Effector memory CD8-positive, alpha-beta T cell (primary cell): ENCODE measurements around the gene KRTAP10-9.
A peak's percentile ranks its signal among the peaks of the same experiment; 100 is the strongest.
"Not testable (repeated sequence)": the region's sequence is repeated elsewhere in the genome, so short reads cannot be mapped to it uniquely, and the experiment has no call there.

ENCODE experiments used
- ATAC-seq: fragments of 150-1000 bp; cut with Tn5 transposase; replicated peaks from 2 replicates; pipeline ENCODE4 v1.10.0; 2021; ENCODE audit warnings: mild to moderate bottlenecking, moderate library complexity
- DNase-seq, 3 experiments: peaks; one replicate each; pipeline ENCODE4 v3.0.0; 2021
- H3K27ac Mint-ChIP-seq, 2 donors: one replicate each; pipeline ENCODE4 v1.8.0; 2022; ENCODE audit warnings: mild to moderate bottlenecking in 2 of 2, mixed read lengths in 2 of 2, moderate library complexity in 2 of 2
- H3K27me3 Mint-ChIP-seq, 2 donors: one replicate each; pipeline ENCODE4 v1.8.0; 2022; ENCODE audit warnings: mixed read lengths in 2 of 2
- H3K36me3 Mint-ChIP-seq: one replicate; pipeline ENCODE4 v1.8.0; 2022; ENCODE audit warnings: mild to moderate bottlenecking, moderate library complexity, mixed read lengths; ENCODE audit not compliant: insufficient read depth
- H3K4me1 Mint-ChIP-seq, 2 donors: one replicate each; pipeline ENCODE4 v1.8.0; 2022; ENCODE audit warnings: low read depth in 2 of 2, mixed read lengths in 2 of 2
- H3K4me3 Mint-ChIP-seq, 2 donors: one replicate each; pipeline ENCODE4 v1.8.0; 2022; ENCODE audit warnings: mild to moderate bottlenecking in 2 of 2, mixed read lengths in 2 of 2, moderate library complexity in 2 of 2
- H3K9me3 Mint-ChIP-seq, 2 donors: one replicate each; pipeline ENCODE4 v1.8.0; 2022; ENCODE audit warnings: mixed read lengths in 2 of 2

The KRTAP10-9 gene

GRCh38 chr21:44657635-44658540 is 31.0 kb downstream of the KRTAP10-9 start, which contains the start of gene KRTAP12-3:
TSS of gene KRTAP12-3 (plus strand) at chr21:44657932. CDS start at chr21:44657980, 48 bp downstream.
- ATAC-seq, result peak; percentile 67
- Mint-ChIP-seq H3K27me3 (no peaks in the 10 kb centered on the region), H3K27ac (peak within 1 kb of the TSS; percentile 95 to 96), H3K9me3 (peaks cover 6 to 8% of the 10 kb centered on the region in 2 donors), H3K4me3 (peak within 1 kb of the TSS; percentile 70 to 74), H3K4me1 (peaks cover 57 to 62% of the 10 kb centered on the region in 2 donors), H3K36me3 (peaks cover 27% of the 10 kb centered on the region)
- peak; percentile 63 to 68 (median 63) for DNase-seq

DNA sequence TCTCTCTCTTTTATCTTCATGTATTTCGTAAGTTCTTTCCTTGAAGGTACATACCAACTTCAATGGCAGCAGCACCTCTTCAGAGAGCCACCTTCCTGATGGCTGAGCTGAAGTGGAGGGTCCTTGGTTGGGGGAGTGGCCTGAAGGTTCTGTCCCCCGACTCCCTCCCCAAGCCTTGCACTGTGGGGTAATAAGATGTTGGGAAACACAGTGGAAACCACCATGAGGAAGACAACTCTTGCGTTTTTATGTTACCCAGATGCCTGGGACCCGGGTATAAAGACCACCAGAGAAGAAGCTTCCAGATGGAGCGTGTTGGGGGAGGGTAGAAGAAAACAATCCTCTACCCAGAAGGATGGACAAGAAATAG is 31.6 kb downstream of the KRTAP10-9 start:
- H3K36me3 Mint-ChIP-seq, result peaks cover 27% of the 10 kb centered on the region
- peak overlapping the region; percentile 95 to 96 for H3K27ac Mint-ChIP-seq
- peaks cover 56 to 58% of the 10 kb centered on the region in 2 donors for H3K4me1 Mint-ChIP-seq
- H3K4me3 Mint-ChIP-seq, result peak overlapping the region; percentile 70 to 74
- no peaks in the 10 kb centered on the region for H3K27me3 Mint-ChIP-seq
- peaks cover 6 to 8% of the 10 kb centered on the region in 2 donors for H3K9me3 Mint-ChIP-seq
- ATAC-seq (no peak), DNase-seq (no peak)

GRCh38 chr21:44658913-44659595 is 32.2 kb downstream of the KRTAP10-9 start:
- no peaks in the 10 kb centered on the region for H3K27me3 Mint-ChIP-seq
- peak overlapping the region; percentile 70 to 74 for H3K4me3 Mint-ChIP-seq
- ATAC-seq (peak; percentile 3), DNase-seq (peak in 2 of 3 experiments; percentile 16 to 22)
- H3K36me3 Mint-ChIP-seq, result peaks cover 25% of the 10 kb centered on the region
- peak overlapping the region; percentile 95 to 96 for H3K27ac Mint-ChIP-seq
- peaks cover 6 to 8% of the 10 kb centered on the region in 2 donors for H3K9me3 Mint-ChIP-seq
- peaks cover 51 to 53% of the 10 kb centered on the region in 2 donors for H3K4me1 Mint-ChIP-seq

DNA sequence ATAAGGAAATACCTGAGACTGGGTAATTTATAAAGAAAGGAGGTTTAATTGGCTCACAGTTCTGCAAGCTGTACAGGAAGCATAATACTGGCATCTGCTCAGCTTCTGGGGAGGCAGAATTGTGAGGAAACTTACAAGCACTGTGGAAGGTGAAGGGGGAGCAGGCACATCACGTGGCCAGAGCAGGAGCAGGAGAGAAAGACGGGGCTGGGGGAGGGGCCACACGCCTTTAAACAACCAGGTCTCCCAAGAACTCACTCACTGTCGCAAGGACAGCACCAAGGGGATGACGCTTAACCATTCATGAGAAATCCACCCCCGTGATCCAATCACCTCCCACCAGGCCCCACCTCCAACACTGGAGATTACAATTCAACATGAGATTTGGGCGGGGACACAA is 34.7 kb downstream of the KRTAP10-9 start:
- Mint-ChIP-seq H3K27me3 (peaks cover 0 to 10% of the 10 kb centered on the region in 2 donors), H3K36me3 (peaks cover 18% of the 10 kb centered on the region), H3K4me1 (peaks cover 40% of the 10 kb centered on the region in 2 donors)
- H3K27ac Mint-ChIP-seq, DNase-seq, H3K4me3 Mint-ChIP-seq, ATAC-seq, H3K9me3 Mint-ChIP-seq: not testable (repeated sequence)

DNA sequence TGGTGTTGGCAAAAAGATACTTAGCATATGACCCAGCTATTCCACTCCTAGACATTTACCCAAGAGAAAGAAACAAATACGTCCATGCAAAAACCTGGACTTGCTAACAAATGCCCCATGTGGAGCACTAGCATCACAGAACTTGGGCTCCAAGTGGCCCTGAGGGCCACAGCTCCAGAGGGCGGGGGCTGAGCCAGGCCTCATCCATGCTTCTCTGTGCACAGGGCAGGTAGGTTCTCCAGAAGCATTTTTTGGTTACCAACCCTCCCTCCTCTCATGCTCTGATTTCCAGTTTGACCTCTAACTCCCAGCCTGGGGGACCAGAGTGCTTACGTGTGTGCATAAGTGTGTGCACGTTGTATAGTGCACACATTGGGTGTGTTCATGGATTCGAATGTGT is 37.8 kb downstream of the KRTAP10-9 start:
- no peak for ATAC-seq
- H3K9me3 Mint-ChIP-seq, result peaks cover 0 to 3% of the 10 kb centered on the region in 2 donors
- no peak overlapping the region for H3K27ac Mint-ChIP-seq

DNA sequence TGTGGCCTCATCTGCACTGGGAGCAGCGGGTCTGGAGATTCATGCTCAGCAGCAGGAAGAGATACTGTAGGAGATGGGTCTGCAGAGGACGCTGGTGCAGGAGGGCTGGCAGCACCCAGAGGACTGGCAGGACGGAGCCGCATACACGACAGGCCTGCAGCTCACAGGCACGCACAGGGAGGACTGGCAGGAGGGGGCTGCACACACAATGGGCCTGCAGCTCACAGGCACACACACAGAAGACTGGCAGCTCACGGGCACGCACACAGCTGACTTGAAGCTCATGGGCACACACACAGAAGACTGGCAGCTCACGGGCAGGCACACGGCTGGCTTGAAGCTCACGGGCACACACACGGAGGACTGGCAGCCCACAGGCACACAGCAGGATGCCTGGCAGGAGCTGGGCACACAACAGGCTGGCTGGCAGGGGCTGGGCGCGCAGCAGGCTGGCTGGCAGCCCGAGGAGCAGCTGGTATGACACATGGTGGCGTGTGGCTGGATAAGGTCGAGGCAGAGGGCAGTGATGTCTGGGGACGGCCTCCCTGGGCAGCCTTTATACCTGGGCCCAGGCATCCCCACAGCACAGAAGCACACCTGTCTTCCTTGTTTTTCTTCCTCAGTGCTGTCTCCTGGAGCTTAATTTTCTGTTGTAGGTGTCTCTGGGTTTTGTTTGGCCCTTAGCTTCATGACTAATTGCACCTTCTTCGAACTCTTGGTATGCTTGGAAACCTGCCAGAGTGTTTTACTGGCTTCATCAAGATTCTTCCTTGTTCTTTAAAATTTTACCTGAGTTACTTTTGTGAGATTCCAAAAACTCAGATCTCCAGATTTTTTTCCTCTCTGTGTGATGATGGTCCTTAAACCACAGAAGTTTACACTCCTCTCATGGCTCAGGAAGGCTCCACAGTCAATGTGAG is 39.8 kb downstream of the KRTAP10-9 start, which contains the start of gene KRTAP12-2:
Gene KRTAP12-2, minus strand, starts transcription at position 527 of the 920 bp plus-strand sequence. Its CDS starts 41 bp downstream, at position 486.
- DNase-seq (no peak), ATAC-seq (no peak)
- Mint-ChIP-seq H3K9me3 (peaks cover 0 to 3% of the 10 kb centered on the region in 2 donors), H3K27me3 (peaks cover 0 to 19% of the 10 kb centered on the region in 2 donors), H3K36me3 (no peaks in the 10 kb centered on the region), H3K4me3 (no peak within 1 kb of the TSS), H3K27ac (peak within 1 kb of the TSS in 1 of 2 donors; percentile 26), H3K4me1 (peaks cover 3 to 16% of the 10 kb centered on the region in 2 donors)

More for the DNA sequence above, 37.8 kb downstream of the KRTAP10-9 start:
- no peaks in the 10 kb centered on the region for H3K36me3 Mint-ChIP-seq
- no peak overlapping the region for H3K4me3 Mint-ChIP-seq
- no peak for DNase-seq
- H3K27me3 Mint-ChIP-seq, result peaks cover 0 to 19% of the 10 kb centered on the region in 2 donors
- H3K4me1 Mint-ChIP-seq, result peaks cover 9 to 18% of the 10 kb centered on the region in 2 donors

DNA sequence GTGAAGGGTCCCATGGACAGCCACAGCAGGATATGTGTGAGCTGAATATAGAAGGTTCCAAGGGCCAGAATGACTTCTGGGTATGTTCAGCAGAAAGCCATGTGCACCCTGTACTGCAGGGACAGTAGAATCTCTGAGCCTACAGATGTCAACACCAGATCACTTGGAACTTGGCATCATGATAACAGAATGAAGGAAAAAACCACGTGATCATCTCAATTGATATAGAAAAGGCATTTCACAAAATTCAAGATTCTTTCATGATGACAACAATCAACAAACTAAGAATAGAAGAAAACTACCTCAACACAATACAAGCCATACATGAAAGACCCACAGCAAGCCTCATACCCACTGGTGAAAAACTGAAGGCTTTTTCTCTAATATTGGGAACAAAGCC is 40.7 kb downstream of the KRTAP10-9 start:
- no peaks in the 10 kb centered on the region for H3K9me3 Mint-ChIP-seq
- peaks cover 0 to 19% of the 10 kb centered on the region in 2 donors for H3K27me3 Mint-ChIP-seq
- no peak overlapping the region for H3K27ac Mint-ChIP-seq
- peaks cover 3 to 16% of the 10 kb centered on the region in 2 donors for H3K4me1 Mint-ChIP-seq
- DNase-seq, result no peak
- H3K36me3 Mint-ChIP-seq, result no peaks in the 10 kb centered on the region
- no peak overlapping the region for H3K4me3 Mint-ChIP-seq
- ATAC-seq, result no peak

DNA sequence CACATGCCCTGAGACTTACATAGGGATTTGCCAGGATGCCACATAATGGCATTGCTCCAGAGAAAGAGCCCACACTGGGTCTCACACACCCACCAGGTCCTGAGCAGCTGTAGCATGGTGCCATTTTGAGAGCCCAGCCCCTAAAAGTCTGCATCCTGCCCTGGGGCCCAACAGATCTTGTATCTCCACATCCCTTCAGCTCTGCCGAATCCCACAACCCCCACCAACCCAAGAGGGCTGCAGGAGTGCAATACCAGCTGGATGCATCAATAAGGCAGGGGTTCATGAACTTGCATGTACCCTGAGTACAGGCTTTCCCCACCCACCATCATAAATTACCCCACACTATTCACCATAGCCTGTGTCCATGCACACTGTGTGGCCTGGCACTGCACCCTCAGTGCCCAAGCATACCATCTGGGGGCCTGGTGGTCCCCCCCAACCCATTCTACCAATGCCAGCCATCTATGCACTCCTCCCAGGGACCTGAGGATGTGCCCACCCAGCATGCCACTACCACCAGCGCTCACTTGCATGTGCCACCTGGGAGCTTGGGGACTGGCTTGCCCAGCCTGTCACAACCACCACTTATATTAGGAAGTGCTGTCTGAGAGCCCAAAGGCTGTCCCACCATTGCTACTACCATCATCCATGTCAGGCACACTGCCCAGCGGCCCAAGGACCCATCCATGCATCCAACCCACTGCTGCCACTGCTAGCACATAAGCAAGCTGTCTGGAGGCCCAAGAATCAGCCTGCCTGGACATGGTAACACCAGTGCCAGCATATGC is 43.9 kb downstream of the KRTAP10-9 start:
- DNase-seq, result no peak
- H3K27ac Mint-ChIP-seq, result no peak overlapping the region
- H3K4me3 Mint-ChIP-seq, result no peak overlapping the region
- peaks cover 2 to 16% of the 10 kb centered on the region in 2 donors for H3K4me1 Mint-ChIP-seq
- no peak for ATAC-seq
- H3K27me3 Mint-ChIP-seq, result peaks cover 0 to 16% of the 10 kb centered on the region in 2 donors
- H3K36me3 Mint-ChIP-seq, result peaks cover 4% of the 10 kb centered on the region
- H3K9me3 Mint-ChIP-seq, result peaks cover 0 to 6% of the 10 kb centered on the region in 2 donors

GRCh38 chr21:44671911-44672310 is 45.0 kb downstream of the KRTAP10-9 start:
- peaks cover 0 to 8% of the 10 kb centered on the region in 2 donors for H3K27me3 Mint-ChIP-seq
- no peak overlapping the region for H3K27ac Mint-ChIP-seq
- DNase-seq (no peak), ATAC-seq (no peak)
- peaks cover 0 to 11% of the 10 kb centered on the region in 2 donors for H3K4me1 Mint-ChIP-seq
- peaks cover 0 to 6% of the 10 kb centered on the region in 2 donors for H3K9me3 Mint-ChIP-seq
- H3K36me3 Mint-ChIP-seq, result peaks cover 4% of the 10 kb centered on the region
- H3K4me3 Mint-ChIP-seq, result no peak overlapping the region

- no peaks in the 10 kb centered on the region for H3K4me1 Mint-ChIP-seq
- no peak overlapping the region for H3K27ac Mint-ChIP-seq
- H3K4me3 Mint-ChIP-seq, result no peak overlapping the region
- peaks cover 4% of the 10 kb centered on the region for H3K36me3 Mint-ChIP-seq
- ATAC-seq (no peak), DNase-seq (no peak)
- H3K9me3 Mint-ChIP-seq, result peaks cover 0 to 4% of the 10 kb centered on the region in 2 donors
- peaks cover 5 to 30% of the 10 kb centered on the region in 2 donors for H3K27me3 Mint-ChIP-seq
Measured at GRCh38 chr21:44677881-44678280, 51.0 kb downstream of the KRTAP10-9 start.
